Stimulated activated CD4-positive, alpha-beta T cell treated with anti-CD3 and anti-CD28 coated beads, Interleukin-4, amount 100 ng/mL, for 4 hours (primary cell): Measurements from ENCODE around the gene NES.

Source experiments
- DNase-seq, 2 experiments: peaks; one replicate each; pipeline ENCODE4 v3.0.0-alpha.2; 2020

The NES gene, protein sequence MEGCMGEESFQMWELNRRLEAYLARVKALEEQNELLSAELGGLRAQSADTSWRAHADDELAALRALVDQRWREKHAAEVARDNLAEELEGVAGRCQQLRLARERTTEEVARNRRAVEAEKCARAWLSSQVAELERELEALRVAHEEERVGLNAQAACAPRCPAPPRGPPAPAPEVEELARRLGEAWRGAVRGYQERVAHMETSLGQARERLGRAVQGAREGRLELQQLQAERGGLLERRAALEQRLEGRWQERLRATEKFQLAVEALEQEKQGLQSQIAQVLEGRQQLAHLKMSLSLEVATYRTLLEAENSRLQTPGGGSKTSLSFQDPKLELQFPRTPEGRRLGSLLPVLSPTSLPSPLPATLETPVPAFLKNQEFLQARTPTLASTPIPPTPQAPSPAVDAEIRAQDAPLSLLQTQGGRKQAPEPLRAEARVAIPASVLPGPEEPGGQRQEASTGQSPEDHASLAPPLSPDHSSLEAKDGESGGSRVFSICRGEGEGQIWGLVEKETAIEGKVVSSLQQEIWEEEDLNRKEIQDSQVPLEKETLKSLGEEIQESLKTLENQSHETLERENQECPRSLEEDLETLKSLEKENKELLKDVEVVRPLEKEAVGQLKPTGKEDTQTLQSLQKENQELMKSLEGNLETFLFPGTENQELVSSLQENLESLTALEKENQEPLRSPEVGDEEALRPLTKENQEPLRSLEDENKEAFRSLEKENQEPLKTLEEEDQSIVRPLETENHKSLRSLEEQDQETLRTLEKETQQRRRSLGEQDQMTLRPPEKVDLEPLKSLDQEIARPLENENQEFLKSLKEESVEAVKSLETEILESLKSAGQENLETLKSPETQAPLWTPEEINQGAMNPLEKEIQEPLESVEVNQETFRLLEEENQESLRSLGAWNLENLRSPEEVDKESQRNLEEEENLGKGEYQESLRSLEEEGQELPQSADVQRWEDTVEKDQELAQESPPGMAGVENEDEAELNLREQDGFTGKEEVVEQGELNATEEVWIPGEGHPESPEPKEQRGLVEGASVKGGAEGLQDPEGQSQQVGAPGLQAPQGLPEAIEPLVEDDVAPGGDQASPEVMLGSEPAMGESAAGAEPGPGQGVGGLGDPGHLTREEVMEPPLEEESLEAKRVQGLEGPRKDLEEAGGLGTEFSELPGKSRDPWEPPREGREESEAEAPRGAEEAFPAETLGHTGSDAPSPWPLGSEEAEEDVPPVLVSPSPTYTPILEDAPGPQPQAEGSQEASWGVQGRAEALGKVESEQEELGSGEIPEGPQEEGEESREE (N-terminal part only)

DNA sequence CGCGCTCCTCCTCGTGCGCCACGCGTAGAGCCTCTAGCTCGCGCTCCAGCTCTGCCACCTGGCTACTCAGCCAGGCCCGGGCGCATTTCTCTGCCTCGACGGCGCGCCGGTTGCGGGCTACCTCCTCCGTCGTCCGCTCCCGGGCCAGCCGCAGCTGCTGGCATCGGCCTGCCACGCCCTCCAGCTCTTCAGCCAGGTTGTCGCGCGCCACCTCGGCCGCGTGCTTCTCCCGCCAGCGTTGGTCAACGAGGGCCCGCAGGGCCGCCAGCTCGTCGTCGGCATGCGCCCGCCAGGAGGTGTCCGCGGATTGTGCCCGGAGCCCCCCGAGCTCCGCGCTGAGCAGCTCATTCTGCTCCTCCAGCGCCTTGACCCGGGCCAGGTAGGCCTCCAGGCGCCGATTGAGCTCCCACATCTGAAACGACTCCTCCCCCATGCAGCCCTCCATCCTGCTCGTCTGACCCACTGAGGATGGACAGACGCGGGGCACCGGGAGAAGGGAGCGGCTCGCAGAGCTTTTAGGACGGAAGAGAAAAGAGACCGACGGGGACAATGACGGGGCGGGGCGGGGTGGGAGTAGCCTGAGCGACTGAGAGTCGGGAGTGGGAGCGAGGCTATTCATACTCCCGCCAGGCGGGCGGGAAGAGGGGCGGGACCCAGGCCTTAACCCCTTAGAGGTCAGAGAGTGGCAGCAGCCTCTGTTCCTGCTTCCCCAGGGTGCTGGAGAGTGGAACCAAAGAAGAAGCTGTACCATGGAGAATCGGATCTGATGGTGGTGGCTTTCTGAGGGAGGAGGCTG, at the start of gene NES:
Gene NES (minus strand): TSS at position 588 of the 796 bp plus-strand sequence. CDS start 143 bp downstream, at position 445.
- no peak for DNase-seq

DNA sequence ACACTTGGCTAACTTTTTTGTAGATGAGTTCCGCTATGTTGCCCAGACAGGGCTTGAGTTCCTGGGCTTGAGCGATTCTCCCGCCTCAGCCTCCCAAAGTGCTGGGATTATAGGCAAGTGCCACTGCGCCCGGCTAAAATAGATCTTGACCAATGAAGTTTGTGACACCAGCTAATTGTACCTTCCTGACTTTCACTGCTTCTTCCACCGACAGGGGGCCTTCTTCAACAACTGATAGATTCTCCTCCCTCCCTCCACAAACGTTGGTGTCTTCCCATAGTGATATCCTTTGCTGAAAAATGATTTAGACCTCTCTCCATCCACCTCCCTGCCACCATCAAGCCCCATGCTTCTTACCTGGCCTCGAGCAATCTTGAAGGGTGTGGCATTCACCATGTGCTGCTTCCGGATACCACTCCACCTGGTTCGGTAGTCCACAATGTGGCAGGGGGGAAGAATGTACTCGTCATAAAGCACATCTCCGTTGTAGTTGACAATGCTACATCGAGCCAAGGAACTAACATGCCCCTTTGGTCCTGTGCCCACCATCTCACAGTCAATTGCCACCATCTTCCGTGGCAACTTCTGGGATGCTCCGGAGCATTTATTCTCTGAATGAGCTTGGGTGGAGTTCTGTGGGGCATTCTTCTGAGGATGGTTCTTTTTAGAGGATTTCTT, 49.5 kb upstream of the NES start:
- DNase-seq: peak; percentile 30 to 35

DNA sequence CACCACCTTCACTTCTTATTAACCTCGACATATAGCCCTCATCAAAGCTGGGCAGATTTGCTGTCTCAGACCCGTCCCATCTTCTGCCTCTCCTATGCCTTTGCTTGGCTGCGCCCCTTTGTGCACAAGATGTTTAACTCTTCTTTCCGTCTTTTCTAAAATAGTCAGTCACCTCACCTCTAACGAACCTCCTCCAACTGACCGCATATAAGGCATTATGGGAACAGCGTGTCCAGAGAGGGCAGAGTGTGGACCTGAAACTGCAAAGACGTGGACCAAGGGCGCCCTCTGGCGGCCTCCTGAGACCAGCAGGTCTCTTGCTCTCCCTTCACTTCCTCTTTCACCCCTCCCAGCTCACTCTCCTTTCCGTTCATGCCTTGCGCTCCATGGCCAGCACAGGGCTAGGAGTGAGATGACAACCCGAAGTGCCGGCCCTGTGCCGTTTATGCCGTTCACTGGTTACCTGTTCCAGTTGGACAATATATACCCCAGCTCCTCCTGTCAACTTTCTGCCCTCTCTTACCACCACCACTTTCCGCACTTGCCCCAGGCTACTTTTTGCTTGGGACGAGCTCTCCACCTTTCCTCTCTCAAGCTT, 48.6 kb upstream of the NES start:
- peak; percentile 64 to 75 for DNase-seq

DNA sequence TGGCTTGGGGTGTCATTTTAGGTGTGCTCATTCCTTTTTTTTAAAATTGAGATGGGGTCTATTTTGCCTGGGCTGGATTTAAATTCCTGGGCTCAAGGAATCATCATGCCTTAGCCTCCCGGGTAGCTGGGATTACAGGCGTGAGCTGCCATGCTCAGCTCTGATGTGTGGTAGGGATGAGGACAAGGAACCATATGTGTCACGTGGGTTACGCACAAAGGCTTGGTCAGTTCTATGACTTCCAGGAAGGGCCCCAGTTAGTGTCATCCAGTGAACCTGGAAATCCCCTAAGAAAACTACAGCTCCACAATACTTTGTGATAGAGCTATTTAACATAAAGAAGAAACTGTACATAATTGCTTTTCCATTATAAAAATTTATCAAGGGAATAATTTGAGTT, 44.3 kb upstream of the NES start:
- DNase-seq: no peak

DNA sequence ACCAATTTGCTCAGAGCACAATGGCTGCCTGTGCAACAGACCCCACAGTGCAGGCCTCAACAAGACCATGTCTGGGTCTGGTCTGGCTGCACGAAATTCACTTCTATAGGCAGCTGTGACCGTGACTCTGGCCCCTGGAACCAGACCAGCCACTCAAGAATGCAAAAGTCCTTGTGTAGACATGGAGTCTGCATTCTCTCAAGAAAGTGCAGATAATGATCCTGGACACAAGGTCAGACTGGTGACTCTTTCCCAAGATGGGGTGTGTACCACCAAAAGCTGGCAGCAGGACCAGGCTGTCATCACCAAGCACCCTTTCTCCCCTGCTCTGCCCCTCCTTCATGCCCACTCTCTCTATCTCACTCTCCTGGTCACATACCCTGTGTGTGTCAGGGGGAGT, 43.9 kb upstream of the NES start:
- no peak for DNase-seq

DNA sequence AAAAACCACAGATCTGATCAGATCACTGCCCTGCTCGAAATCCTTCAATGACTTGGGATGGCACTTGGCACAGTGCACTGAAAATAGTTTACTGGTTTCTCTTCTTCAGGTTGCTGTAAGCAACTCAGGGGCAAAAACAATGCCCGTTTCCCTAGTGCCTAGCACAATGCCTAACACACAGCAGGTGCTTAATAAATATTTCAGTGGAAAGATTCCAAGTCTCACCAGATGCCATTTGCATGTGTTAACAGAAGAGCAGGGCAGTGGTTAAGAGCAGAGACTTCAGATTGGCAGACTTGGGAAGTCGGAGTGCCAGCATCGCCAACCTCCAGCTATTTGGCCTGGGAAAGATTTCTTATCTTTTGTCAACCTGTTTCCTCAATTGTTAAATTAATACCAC, 40.1 kb upstream of the NES start:
- no peak for DNase-seq

DNA sequence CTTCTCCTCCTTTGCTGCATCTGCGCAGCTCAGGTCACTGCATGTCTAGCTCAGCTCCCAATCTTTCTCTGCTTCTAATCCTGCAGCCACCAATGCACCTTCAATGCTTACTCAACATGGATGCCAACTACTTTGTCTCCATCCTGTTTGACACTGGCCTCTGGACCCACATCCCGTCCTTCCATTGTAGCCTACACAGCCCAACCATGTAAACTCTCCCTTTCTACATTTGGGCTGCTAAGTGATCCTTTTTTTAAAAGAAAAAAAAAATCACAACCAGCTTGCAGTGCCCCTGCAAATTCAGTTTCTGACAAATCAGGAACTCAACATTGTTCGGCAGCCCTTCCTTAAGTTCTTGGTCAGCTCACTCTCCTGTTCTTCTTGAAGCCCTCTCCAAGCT, 37.6 kb upstream of the NES start:
- no peak for DNase-seq

DNA sequence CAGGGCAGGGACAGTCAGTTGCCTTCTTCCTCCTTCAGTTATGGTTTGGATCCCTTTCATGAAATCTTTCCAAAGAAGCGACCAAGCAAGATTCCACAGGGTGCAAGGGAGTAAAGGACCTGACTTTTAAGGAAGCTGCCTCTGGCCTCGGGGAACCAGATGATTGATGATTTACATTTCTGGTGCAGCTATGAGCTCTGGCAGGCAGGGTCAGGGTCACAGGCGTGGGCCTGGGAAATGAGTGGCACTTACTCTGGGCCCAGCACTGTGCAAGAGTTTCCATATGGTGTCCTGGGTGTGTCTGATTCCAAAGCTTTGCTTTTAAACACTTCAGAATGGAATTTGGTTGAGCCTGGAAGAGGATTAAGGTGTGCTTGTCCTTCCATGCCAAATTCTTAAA, 35.4 kb upstream of the NES start:
- no peak for DNase-seq

DNA sequence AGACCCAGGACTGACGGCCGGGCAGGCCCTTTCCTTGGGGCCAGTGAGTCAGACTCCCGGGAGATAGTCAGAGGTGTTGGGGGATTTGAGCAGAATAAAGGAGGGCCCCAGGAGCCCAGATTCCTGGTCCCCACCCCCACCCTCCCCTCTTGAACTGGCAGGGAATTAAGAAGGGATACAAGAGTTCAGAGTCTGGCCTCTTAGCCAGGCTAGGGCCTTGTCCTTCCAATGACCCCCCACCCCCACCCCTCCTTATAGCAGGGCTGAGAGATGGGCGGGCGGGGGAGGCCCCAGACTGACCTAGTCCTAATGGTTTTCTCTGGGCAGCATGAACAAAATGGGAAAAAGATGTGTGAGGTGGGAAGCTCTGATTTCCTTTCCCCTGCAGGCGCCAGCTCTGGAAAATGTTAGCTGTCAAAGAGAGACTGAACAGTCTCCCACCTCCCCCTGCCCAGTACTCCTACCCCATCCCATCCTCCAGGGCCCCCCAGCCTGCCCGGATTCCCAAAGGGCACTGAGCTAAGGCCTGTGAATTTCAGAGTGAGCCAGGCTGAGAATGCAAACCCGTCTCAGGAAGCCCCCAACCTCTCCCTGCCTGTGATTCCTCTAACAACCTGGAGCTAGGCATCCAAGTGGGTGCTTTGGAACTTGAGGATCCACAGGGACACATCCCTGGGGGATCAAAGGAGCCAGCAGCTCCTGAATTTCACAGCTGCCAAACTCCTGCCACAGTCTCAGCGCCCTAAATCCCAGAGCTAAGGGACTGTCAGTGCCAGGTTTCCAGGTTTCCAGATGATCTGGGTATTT, 34.0 kb upstream of the NES start:
- DNase-seq: no peak

DNA sequence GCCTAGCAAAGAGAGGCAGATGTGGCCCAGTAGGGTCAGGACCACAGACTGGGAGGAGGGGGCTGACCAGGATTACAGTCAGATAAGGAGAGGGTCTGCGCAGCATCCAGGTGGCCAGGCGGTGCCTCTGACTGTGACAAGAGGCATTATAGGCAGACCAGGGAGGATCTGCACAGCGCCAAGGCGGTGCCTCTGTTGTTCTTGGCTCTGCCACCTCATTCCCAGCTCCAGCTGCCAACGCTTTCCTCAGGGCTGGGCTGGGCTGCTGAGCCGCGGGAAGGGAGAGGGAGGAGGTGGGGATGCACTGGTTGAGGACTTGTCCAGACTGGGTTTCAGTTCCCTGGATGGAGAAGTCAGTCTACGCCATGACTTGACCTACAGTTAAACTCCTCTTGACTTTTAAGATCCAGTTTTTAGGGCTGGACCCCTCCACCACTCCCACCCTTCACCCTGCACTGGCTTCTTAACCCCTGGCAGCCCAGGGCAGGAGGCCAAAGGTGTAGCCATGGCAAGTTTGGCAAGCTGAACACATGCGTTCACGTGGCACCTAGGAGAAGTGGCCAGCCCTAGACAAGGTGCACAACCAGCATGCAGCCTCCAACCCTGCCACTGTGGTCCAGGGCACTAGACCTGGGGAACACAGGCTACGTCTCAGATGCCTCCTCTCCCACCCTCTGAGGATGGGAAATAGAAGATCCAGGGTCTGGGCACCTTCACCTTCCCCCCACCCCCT, 32.7 kb upstream of the NES start:
- no peak for DNase-seq

DNA sequence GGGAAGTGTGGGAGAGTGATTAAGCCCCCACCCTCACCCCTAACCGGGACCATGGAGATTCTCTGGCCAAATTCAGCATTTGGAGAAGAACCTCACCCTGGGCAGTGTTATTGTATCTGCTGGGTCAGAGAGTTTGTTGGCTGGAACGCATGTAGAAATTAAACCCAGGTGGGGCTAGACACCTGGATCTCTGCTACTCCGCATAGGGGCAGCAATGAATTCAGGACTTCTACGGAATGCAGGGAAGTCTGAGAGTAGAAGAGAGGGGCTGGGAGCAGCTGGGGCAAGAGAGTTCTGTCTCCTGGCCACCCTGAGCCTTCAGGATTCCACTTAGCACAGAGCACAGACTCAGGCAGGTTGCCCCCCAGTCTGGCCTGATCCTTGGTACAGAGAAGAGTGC, 31.8 kb upstream of the NES start:
- no peak for DNase-seq

DNA sequence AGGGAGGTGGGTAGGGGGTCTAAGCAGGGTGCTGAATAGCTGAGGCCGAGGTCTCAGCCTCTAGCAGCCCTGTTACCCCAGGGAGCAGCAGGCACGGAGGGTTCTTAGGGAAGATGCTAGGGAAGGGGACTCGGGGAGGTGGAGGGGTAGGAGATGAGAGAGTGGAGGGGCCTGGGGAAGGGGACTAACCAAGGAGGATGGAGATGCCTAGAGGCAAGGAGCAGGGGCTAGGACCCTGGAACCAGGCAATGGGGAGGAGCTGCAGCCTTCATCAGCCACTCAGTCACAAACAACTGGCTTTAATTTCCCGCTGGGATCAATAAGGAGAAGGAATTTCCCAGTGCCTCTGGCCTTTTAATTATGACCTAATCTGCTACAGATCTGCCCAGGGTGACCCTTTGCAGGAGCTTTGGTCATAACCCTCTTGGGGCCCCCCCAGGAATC, 31.0 kb upstream of the NES start:
- no peak for DNase-seq

DNA sequence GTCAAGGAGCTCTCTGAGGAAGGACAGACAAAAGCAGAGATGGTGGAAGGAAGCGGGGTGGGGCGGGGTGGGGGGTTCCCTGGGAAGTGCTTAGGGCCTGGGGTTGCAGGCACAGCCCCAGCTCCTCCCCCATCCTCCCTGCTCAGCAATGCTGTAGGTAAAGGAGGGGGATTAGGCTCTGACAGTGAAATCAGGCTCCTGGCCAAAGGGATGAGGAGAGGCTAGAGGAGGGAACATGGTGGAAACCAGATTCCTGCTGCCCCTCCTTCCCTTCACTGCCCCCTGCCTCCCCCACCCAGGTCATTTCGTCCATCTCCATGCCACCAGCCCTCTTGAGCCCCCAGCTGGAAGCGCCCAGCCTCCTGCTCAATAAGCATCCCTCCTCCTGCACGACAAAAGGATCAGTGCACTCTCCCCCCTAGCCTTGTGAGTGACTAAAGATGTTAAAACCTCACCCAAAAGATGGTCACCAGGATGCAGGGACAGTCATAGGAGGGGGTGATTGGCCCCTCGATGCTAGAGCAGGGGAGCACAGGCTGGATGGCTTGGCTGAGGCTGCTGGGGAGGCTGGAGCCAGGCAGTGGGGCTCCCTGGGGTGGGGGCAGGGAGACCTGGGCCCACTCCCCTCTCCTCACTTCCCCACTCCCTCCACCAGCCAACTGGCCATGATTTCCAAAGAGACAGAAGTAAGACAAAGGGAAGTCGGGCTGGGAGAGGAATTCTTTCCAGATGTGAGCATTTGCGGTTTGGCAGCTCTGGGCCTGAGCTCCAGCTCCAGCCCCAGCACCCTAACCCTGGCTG, 30.4 kb upstream of the NES start:
- no peak for DNase-seq

DNA sequence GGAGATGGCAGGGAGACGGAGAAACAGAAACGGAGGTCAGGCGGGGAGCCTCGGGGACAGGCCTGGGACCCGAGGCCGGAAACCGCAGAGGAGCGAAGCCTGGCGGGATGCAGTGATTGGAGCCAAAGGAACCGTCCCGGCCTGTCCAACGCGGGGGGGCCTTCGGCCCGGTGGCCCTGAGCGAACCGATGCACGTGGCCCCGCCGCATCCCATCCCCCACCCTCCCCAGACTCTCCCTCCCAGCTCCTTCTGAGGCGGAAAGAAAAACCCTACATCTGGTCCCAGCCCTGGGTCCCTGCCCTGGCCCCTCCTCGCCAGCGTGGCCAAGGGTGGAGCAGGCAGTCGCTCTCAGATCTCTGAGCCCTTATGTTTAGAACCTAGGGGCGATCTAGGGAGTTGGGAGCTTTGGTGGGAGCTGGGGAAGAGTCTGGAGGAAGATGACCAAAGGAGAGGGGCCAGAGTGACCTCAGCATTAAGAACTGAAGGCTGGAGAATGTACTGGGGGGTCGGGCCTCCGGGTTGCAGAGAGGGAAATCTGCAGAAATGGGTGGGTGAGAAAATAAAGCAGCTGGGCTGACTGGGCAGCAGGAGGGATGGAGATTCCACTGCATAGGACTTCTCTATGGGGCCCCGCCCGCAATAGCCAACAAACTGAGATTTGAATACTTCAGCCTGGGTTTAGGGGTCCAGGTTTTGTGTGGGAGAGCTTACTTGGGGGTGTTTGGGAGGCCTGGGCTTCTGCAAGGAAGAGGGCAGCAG, 29.6 kb upstream of the NES start:
- peak in 1 of 2 experiments; percentile 29 for DNase-seq

DNA sequence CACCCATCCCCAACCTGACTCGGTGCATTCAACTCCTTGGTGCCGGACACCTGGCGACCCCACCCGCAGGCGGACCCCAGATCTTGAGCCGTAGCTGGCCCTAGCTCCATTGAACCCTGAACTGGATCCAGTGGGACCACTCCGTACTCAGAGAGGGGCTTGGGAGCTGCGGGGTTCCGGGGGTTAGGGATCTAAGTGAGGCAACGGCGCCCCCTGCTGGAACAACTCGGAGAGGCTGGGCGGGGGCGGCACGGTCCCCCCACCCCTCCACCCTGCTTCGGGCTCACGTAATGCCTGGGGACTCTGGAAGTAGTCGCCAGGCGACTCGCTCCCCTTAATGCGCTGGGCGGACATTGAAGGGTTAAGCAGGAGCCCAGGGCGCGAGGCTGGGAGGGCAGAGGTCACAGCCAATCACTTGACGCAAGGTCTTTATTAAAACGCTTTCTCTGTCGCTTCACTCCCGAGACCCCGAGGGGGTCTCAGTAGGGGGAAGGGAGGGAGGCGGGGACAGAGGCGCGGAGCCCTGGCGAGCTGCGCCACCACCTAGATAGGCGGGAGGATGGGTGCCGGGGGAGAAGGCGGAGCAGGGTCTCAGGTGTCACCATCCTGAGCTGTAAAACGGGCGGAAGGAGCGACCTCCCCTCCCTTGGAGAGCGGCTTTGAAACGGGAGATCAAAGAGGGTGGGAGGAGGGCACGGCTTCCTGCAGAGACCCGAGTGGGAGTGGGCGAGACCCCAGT, 28.9 kb upstream of the NES start:
- peak; percentile 54 to 74 for DNase-seq

DNA sequence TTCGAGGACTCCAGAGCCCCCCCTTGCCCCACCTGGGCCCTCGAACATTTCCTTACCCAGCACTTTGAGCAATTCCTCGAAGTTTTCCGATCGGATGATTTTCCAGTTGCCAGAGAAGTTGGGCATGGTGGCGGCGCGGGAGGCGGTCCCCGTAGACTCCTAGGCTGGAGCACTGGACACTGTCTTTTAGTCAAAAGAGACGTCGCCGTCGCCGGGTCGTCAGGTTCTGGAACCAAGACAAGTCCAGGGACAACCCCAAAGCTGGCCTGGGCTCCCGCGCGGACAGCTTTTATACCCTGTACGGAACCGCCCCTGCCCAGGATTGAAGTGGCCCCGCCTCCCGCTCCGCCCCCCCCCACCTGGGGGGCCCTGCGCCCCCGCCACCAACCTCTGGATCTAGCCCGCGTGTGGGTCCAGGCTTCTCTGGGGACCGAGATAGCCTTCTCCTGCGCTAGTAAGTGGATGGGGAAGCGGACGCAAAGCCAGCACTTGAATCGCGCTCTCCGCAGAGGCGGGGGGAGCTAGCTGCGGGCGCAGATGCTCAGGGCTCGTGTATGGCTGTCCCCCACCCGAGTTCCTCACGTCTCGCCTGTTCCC, 28.2 kb upstream of the NES start, which contains the start of gene CRABP2:
Gene CRABP2 (minus strand): TSS at position 263 of the 597 bp plus-strand sequence. CDS start 137 bp downstream, at position 126.
- peak in 1 of 2 experiments; percentile 29 for DNase-seq

DNA sequence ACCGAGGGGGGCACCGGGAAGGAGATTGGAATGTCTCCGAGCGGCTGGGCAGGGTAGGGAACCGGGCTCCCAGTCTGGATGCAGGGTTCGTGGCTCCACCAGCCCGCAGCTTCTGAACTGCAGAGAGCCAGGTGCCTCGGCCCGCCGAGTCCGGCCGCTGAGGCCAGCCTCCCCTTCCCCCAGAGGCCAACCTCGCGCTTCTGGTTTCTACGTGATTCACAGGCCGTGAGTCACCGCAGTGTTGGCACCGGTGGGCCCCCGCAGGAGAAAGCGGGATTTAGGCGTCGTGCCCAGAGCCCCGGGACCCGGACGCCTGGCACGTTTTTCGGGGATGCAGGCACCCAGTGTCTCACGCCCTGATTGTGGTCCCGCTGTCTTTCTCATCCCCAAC, 27.7 kb upstream of the NES start:
- peak; percentile 33 to 36 for DNase-seq
